Endometrial microvascular endothelial cells (primary cell): Measurements from ENCODE around the gene METTL21C. TPM values are rescaled to one million over a fixed set of nuclear protein-coding genes. Genes with fewer than 3 reads are reported as not detected.

ENCODE experiments used
- in situ Hi-C: cut with HindIII; loops from 2 replicates; pipeline ENCODE4 v1.10.0; 2017; ENCODE audit warnings: low sequenced_read_pairs, low pct_unique_long_range_greater_than_20kb; ENCODE audit errors: inconsistent ontology term
- total RNA-seq: library from RNA; depleted of rRNA; stranded (reverse); fragments of >200 nt; gene quantifications from one replicate; pipeline ENCODE4 v1.2.3, GENCODE V29; 2015; ENCODE audit errors: inconsistent ontology term

Gene METTL21C
- total RNA-seq, result not detected

DNA sequence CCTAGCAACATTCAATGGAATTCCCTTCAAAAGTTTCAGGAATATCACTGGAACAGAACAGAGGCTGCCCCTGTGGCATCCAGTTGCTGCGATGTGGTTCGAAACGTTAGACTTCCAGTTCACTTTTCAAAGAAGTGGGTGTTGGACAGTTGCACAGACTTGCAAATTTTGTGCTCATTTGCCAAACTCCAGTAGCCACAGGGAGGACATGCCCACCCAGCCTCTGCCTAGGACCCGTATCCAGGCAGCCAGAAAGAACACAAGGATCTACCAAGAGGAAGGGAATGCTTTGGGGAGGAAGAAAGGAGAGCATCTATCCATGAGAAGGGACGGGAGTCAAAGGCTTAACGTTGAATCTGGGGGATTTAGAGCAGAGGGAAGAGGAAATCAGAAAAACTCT lies at the start of gene METTL21C:
Gene METTL21C, minus strand, starts transcription at position 108 of the 400 bp plus-strand sequence. CDS start 546 bp downstream, outside the sequence.
- in situ Hi-C loops, result no loop called here

DNA sequence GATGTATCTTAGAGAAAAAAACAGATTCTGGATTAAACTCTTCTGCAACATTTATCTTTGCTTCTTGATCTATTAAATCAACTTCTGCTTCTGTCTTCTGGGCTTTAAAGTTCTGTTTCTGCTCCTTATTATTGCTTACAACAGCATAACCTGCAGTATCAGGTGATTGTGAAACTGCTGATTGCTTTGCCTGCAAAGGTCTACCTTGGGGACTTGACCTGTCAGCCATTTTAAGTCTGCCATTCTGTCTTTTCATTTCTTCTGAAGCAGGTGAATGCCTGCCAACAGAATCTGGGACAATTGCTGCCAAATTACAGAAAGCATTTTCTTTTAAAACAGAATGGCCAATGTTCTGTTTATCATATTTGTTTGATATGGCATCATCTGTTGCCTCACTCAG lies 47.7 kb upstream of the METTL21C start:
- in situ Hi-C loops, result no loop called here

DNA sequence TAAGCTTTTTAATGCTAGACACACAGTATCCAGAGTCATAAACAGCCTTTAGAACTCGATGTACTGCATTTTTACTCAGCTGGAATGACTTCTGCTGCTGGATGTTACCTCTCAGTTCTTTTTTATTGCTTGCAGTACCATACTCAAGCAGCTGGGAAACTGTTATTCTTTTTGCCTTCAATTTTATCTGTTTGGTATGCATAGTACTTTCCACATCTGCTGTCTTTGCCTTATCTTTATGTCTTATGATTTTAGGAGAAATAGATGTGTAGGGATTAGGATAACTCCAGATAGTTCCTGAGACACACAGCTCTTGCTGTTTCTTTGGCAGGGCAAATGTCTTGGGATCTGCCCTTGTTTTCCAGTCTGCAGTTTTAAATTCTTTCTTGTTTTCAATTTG lies 47.3 kb upstream of the METTL21C start:
- in situ Hi-C loops, result no loop called here

DNA sequence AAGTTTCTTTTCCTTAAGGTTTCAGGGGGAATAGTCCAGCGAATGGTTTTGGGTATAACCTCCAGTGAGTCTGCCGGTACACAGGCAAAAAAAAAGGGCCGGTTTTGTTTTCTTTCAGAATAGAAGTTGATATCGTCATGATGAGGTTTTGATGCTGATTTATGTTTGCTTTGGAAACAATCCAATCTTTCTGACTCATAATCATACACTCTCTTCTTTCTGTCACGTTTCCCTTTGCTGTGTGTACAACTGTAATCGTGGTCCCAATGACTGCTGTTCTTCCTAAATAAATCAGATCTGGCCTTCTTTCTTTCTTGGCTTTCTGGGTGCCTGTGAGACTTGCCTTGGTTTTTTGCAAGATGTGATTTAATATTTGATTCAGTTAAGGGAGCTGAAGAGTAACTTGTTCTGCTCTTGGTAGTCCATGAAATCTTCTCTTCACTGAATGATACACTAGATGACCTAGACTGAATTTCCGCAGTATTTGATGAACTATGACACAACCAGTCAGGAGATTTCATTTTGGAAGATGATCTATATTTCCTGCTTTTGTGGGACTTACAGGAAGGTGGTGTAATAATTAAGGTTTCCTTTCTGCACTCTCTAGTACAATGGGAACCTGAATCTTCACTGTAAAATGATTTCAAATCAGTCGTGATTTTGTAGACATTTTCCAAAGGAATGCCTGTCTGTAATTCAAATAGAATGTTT lies 34.9 kb upstream of the METTL21C start:
- in situ Hi-C loops, result no loop called here

DNA sequence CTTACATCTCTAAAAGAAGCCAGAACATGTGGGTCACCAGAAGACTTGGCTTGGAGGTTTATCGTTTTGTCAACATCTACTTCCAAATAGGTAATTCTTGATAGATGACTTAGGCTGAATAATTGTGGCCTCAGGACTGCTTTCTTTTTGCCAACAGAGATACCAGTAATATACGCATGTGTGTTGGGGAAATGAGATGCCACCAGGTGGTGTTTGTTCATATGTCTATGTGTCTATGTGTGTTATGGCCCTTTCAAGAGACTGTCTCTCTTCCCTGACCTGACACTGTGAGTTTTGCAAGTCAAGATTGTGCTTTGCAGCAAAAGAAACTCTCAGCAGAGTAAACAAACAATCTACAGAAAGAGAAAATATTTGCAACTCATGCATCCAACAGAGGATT lies 31.6 kb upstream of the METTL21C start:
- in situ Hi-C loops, result no loop called here

DNA sequence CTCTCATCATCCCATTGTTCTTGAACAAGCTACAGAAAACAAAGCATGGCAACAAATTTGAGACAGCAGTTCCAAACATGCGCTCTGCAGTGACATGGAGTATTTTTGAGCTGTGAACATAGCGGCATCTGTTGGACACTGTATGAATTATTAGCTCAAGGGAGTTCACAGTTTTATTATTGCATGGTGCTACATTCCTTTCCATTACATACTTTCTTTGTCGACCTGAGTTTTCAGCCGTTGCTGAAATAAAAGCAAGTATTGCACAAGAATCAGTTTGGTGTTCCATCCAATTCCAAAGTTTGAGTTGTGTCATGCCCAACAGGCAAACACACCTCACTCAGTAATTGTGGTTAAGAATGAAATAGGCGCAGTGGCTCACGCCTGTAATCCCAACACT lies 30.1 kb upstream of the METTL21C start:
- in situ Hi-C loops, result no loop called here

DNA sequence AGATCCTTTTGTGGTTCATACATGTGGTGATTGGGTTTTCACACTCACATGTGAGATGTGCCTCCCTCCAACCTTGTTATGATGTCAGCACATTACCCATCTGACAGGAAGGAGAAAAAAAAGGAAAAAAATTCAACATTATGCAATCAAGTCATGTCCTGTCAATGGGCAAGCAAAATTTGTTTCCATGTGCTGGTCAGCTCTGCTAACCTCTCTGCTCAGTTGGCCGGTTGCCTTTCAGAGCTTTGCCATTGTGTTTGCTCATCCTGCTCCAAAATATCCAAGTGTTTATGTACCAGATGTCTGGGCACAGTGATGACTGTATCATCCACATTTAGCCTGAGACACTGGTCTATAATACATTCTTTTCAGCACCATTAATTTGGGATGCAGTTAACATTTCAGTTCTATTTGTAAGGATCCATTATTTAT lies 27.0 kb upstream of the METTL21C start:
- in situ Hi-C loops, result no loop called here

DNA sequence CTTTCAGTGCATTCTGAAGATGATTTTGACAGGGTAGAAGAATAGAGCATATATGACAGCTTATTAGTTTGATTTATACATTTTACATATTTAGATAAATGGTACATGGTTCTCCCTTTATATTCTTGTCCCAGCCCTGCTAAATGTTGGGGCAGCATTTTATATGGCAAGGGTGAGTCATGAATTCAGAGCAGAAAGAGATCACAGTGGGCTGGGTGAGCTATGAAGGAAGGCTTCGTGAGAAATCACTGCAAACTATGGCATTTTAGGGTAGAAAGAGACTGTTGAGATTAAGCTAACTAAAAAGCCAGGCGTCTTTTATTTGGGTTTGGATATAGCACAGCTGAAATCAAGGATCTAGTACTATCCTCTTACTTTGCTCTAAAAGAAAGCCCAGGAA lies 23.9 kb upstream of the METTL21C start:
- in situ Hi-C loops, result no loop called here

DNA sequence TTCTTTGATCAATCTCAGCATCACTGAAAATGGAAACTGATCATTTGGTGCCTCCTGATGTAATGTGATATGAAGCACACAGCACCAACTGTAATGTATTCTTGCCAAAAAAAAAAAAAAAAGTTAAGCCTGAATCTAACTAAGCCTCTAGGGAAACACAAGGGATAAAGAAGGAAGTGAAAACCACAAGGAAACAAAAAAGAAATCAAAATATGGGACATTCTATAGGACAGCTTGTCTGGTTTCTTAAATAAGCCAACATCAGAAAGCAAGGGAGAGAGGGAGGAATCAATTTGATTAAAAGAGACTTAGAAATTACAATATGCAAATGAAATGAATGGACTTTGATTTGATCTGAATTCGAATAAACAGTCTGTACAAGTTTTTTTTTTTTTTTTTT lies 20.6 kb upstream of the METTL21C start:
- in situ Hi-C loops, result no loop called here

DNA sequence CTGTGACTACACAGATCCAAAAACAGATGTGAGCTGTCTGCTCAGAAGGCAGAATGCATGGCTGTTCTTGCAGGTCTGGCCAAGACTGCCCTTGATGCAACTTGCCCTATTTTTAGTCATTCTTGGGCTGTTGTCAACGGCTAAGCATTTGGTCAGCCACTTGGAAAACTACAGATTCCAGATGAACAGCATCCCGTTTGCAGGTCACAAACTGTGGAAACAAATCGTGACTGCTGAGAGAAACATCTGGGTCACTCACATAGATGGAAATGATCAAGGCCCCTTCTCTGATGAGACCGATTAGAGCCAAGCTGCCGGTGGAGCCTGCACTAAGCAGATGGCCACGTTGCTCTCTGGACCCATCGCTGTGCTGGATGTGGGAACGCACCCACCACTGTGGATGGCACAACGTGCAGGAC lies 15.4 kb upstream of the METTL21C start:
- in situ Hi-C loops, result no loop called here

DNA sequence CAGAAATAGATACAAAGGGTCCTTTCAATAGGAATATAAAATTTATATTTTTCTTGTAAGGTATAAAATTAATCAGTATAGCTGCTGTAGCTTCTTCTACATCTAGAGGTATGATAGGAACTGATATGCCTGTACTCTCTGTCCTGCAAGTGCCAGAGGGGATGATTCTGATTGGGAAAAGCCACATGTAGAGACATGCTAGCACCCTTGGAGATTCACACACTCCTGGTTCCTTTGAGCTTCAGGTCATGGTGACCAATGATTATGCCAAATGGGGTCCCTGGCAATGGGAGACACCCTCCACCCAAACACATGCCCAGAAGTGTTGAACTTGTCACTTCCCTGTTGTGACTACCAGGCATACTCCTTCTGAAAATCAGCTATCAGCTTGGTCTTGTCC lies 14.7 kb upstream of the METTL21C start:
- in situ Hi-C loops, result no loop called here

DNA sequence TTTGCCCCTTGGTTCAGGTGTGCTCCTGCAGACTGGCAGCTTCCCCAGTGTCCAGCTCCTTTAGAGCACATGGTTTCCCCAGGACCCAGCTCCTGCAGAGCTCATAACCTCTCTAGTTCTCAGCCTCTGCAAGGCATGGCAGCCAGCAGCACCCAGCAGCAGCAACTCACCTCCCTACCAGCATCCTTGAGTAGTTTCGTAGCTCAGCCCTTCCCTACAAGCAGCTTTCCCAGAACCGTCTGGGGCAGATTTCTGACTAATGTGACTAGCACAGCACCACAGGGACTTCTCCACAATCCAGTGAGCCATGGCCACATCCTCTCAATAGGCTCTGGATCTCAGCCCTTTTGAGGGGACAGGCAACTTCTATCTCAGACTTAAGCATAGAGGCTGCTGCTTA lies 14.1 kb upstream of the METTL21C start:
- in situ Hi-C loops, result no loop called here

DNA sequence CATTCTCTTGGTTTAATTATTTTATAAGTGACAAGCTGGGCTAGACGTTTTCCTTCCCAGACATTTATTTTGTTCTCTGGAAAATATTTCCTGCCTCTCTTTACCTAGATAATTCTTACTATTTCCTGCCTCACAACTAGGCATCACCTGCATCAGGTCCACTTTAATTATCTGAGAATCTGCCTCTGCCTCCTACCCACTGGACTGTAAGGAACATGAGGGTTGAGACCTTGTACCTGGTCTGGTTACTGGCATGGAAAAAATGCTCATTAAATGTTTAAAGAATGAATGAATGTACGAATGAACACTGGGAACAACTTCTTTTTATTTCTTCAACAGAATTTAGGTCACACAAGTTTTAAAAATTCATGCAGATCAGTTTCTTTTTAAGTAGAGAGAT lies 13.4 kb upstream of the METTL21C start:
- in situ Hi-C loops, result no loop called here

DNA sequence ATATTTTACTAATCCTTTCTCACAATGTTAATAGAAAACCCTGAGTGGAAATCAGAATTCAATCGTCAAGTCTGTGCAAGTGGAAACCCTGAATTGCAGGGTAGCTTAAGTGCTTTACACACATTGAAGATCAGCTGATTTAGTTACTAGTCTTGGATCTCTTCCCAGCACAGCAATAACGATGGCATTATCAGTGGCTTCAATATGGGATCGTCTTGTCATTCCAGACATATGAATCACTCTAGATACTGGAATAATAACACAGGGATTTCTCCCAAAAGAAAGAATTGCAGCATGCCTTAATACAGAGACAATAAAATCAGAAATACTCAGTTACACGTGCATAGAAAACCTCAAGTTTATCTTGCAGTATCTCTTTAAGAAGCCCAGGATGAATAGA lies 12.6 kb upstream of the METTL21C start:
- in situ Hi-C loops, result no loop called here

DNA sequence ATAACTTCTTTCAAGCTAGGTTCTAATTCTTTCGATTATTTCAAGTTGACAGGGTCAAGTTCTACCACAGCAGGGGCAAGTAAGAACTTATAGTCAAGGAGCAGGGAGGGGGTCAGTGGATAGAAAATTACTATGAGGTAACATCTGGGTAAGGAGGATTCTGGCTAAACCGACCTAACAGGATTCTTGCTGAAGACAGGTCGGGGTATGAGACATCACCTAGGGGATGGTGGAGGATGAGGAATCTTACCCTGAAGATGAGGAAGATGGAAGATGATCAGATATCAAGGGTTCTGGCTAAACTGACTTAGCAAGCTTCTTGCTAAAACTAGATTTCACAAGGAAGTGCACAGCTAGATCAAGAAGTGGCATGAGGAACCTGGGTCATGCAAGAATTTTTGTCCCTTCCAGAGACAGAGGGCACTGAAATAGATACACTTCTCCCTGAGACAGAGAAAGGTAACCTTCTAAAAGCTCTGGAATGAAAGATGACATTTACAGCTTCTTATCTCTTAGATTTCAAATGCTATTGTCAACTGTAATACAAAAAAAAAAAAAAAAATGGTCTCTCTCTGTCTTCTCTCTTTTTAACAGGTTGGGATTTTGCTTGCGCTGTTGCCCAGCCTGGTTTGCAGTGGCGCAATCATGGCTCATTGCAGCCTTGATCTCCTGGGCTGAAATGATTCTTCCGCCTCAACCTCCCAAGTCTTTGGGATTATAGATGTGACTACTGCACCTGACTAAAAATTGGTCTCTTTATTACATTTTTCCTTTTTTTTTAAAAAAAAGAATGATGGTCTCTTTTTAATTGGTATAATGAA lies 9.6 kb upstream of the METTL21C start:
- in situ Hi-C loops, result no loop called here

DNA sequence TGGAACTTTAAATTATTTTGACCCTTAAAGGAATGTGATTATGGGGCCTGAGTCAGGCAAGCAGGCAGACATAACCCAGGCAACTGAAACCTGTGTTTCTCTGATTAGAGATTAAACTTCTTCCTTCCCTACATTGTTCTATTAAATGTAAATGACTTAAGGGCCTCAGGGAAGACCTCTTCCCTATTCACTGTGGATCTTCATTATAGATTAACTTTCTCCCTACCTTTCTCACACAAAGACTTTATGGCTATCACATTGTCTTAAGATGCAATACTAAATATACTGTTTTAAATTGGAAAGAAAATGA lies 8.8 kb upstream of the METTL21C start:
- in situ Hi-C loops, result no loop called here

DNA sequence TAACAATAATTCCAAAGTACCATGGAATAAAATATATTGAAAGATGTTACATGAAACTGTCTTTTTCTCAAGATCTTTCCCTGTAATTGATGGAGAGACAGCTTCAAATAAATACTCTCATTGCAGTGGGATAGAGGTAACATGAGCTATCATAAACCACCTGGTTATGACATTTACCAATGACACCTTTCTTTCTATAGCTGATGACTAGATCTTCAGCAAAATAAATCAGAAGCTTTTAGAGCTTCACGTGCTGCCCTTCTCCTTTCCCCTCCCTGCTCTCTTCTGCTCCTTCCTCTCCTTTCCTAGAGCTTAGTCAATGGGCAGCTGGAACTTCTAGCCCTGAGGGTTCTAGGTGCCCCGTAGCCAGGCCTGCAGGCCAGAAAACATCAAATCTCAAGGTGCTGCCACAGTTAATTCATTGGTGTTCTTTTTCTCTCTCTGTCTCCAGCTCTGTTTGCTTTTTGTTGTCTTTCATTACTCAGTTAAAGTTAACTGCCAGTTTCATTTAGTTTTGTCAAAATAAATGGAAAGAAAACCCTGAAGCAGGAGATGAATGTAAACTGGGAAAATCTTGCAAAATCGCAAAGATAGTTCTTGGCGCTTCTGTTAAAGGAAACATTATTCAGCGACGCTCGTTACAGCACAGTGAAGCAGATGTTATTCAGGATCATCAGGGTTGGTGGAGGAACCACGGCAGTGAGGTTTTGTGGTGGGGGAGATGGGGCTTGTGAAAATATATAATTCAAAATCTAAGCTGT lies 8.3 kb upstream of the METTL21C start:
- in situ Hi-C loops, result no loop called here

DNA sequence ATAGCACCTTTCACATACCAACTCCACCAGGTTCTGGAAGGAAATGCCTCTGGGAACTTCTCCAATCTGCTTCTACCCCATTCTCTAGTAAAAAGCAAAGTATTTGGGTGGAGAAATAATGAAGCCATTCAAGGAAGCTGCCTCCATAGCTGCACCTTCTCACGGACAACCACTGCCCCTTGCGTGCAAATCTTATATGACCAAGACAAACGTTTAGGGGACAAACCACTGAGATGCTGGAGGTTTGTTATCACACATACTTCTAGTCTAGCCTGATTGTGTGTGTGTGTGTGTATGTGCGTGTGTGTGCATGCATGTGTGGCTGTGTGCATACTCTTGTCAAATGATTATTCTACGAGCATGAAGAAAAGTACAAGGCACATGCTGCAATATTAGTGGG lies 6.5 kb upstream of the METTL21C start:
- in situ Hi-C loops, result no loop called here

DNA sequence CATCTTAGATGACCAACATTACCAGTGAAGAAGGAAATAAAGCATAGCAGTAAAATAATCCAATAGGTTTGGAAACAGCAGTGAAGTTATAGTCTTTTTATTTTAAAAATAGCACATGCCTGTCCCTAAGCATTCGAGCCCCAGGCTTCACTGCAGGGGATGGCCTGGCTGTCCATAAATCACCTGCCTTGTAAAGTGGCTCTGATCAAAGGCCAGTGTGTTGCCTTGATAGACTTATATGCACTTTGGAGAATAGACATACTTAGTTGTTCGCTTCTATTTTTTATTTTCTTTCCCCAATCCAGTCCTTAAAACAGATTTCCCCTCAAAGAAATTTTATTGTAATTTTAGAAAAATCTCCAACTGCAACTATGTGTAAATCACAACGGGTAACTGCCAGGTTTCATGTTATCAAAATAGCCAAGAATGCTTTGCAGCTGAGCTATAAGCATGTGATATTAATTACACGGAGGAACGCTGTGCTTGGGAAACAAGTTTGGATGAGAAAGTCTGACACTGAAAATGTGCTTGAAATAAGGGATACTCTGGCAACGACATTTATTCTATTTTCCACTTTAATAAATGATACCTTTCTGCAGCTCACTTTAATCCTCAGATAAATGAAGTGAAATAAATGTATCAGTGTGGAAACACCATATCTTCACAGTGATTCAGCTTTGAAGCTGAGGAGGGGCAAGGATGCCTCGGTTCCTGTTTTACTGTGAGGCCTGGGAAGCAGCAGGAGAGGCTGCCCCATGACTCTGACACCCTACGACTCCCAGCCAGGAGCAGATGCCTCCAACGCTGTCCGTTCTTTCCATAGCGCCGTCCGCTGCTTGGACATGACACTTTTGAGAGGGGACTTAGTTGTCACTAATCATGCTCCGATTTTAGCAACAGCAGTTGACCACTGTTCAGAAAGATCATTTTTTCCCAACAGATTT lies 5.5 kb upstream of the METTL21C start:
- in situ Hi-C loops, result no loop called here
